GM19043 (cell line): ENCODE data around the gene ABCA4.

Experiments used
- ATAC-seq: cut with Tn5 transposase; IDR thresholded peaks from one replicate; pipeline ENCODE4 v1.9.1; 2021; ENCODE audit warnings: low read depth; ENCODE audit not compliant: unreplicated experiment

ABCA4 gene

DNA sequence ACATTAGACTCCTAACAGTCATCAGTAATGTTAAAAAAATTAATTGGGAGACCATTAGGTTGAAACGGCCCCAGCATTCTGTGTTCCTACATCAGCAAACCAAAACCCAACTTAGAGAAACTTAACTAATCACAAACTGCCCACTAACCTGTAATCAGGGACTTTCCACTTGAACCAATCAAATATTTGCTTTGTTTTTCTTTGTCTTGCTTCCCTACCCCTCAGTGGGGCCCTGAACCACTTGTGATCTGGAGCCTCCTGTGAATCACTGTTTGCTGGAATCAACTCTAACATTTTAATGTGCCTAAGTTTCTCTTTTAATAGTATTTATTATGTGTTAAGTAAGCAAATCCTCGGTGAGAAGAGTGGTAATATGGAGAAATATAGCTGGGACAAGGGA lies 64.0 kb downstream of the ABCA4 start:
- ATAC-seq: no peak

- no peak for ATAC-seq
Observed at GRCh38 chr1:94056171-94056570, 64.8 kb downstream of the ABCA4 start.

DNA sequence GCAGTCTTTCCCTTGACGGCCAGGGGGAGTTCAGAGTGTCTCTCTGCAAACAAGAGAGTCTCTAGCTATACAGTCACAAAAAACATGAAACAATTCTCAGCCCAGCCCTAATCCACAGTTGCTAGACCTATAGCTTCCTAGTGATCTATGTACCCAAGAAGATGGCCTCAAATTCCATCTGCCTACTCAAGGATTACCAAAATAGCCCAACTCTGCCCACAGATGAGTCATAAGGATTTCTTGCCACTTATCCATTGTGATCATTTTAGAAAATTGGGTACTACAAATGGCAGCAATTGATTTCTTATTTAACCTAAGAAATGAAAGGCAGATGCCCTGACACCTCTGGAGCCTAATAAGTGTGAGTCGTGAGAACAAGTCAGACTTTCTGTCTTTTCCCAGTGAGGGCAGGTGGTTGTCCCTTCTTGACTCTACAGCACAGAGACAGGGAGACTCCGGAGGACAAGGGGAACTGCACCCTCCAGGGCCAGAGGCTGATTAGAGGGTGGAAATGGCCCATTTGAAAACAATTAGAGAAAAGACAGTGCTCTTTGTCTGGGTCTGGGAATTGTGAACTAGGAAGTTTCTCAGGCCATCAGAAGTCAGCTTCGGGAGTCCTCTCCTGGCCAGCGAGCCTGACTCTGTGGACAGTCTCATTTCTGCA lies 65.4 kb downstream of the ABCA4 start:
- no peak for ATAC-seq

DNA sequence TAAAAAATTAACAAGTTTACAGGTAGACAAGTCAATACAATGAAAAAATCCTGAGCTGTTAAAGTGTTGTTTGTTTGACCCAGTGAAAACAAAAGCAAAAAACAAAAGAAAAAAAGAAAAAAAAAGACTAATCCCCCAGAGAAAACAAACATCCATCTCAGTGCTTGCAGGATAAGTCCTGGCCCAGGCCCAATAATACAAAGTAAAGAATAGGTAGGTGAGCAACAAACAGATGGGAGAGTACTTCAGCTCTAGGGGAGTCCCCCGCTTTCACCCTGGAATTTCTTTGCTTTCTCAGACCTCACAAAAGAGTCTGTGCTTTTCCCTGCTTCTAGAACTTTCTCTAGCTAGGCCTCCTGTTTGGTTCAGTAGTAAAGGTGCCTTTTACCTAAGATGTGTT lies 70.3 kb downstream of the ABCA4 start:
- ATAC-seq: no peak

- no peak for ATAC-seq
Observed at GRCh38 chr1:94050254-94050653, 70.7 kb downstream of the ABCA4 start.

GRCh38 chr1:94049791-94050190 lies 71.2 kb downstream of the ABCA4 start:
- no peak for ATAC-seq

GRCh38 chr1:94048413-94049164 lies 72.4 kb downstream of the ABCA4 start:
- ATAC-seq: no peak

DNA sequence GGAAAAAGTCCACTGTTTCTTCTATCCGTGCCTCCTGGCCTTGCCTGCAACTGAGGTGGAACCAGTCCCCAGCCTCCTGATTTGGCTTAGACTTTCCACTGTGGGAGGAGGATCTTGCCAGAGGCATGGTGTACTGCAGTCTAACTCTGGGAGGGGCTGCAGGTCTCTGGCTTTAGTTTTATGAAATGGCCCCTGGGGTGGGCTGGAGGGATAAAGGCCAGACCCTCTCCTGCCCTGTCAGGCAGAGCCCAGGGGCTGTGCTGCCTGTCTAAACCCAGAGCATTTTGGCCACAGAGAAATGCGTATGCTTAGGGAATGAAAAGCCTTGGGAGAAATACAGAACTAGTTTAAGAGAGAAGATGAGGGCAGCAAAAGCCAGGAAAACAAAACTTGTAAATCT lies 73.0 kb downstream of the ABCA4 start:
- ATAC-seq: no peak

- peak; percentile 63 for ATAC-seq
Observed at GRCh38 chr1:94045465-94046056, 75.4 kb downstream of the ABCA4 start.

DNA sequence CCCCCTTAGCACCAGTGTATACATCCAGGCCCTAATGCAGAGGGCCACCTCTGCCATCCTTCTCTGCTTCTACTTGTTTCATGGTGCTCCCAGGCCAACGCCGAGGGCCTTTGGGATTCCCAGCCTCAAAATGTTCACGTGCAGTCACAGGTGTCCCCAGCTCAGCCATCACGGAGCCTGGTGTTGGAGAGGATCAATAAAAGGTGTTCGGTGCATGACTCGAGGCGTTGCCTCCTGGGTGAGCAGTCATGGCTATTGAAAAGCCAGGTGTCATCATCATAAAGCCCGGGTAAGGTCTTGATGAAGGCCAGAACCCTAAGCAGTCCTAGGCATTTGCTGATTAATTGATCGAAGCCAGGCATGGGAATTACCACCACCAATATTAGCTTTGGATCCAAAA lies 76.1 kb downstream of the ABCA4 start:
- ATAC-seq: no peak

- no peak for ATAC-seq
Observed at GRCh38 chr1:94044290-94044790, 76.6 kb downstream of the ABCA4 start.

DNA sequence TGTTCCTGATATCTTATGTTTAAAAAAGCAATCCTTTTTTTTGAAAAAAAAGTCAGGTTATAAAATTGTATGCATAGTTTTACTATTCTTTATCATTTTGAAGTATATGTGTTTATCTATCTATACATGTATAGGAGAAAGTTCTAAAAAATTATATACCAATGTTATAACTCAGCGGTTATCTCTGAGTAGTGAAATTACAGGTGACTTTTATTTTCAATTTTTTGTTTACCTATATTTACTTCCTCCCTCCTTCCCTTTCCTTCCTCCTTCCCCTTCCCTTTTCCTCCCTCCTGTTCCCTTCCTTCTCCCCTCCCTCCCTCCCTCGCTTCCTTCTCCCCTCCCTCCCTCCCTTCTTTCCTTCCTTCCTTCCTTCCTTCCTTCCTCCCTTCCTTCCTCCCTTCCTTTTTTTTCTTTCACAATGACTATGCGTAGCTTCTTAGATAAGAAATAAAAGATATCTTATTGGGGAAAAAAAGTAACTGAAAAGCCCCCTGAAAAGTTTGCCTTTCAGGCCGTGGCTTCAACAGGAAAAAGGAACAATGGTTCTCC lies 77.1 kb downstream of the ABCA4 start:
- ATAC-seq: no peak

DNA sequence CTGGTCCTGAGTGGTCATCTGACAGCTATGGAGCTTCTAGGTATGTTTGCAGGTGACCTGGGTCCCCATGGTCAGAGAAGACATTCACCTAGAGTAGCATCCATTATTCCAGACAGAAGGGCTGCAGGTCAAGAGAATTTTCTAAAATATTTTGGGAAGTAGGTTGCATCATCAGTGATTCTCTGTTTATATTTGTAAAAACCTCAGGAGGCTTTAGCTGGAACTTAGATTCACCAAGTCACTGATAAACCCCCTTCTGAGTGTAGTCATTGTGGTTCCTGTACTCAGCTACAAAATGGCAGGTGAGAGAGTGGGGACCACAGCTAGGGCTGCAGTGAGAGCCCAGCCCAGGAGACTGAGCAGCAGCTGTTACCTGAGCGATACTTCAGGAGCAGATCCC lies 78.6 kb downstream of the ABCA4 start:
- no peak for ATAC-seq

DNA sequence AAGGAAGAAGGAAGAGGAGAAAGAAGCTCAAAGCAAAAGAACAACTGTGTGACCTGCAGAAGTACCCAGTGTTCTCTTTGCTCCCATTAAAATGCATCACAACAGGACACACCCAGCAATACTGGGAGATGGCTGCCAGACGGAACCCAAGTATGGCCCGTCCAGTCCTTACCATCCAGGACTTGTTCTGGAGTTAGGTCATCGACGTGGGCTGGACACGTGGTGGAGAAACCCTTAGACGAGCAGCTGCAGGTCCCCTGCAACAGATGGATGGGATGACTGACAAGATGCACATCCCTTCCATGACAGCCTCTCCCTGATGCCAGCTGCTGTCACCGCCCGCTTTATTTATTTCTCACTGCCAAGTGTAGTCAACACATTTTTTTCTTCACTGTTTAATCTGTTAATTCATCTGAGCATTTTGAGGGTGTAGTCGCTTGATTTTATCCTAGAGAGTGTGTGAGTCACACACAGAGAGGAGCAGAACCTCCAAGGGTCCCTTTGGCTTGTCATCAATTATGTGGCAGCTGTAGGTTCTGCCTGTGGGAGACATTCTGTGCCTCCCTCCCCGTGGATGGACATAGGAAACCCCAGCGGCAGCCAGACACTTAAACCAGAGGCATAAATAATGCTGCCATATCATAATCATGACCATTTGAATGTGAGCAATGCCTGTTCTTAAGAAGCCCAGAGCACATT lies 80.9 kb downstream of the ABCA4 start:
- no peak for ATAC-seq

DNA sequence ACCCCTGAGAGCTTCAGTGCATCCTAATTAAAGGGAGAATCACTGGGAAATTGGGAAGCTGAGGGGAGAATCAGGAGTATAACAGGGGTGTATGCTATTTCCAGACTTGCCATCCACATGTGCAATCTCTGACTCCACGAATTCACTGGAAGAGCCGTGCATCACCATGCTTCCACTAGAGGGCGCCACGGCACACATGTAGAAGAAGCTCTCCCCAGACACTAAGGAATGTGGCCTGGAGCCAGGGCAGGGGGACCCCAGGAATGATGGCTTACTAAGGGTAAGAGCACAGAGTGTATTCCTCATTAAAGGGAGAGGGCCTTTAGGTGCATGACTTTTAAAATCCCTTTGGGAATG lies 81.5 kb downstream of the ABCA4 start:
- ATAC-seq: no peak

GRCh38 chr1:94038511-94038910 lies 82.4 kb downstream of the ABCA4 start:
- ATAC-seq: no peak

DNA sequence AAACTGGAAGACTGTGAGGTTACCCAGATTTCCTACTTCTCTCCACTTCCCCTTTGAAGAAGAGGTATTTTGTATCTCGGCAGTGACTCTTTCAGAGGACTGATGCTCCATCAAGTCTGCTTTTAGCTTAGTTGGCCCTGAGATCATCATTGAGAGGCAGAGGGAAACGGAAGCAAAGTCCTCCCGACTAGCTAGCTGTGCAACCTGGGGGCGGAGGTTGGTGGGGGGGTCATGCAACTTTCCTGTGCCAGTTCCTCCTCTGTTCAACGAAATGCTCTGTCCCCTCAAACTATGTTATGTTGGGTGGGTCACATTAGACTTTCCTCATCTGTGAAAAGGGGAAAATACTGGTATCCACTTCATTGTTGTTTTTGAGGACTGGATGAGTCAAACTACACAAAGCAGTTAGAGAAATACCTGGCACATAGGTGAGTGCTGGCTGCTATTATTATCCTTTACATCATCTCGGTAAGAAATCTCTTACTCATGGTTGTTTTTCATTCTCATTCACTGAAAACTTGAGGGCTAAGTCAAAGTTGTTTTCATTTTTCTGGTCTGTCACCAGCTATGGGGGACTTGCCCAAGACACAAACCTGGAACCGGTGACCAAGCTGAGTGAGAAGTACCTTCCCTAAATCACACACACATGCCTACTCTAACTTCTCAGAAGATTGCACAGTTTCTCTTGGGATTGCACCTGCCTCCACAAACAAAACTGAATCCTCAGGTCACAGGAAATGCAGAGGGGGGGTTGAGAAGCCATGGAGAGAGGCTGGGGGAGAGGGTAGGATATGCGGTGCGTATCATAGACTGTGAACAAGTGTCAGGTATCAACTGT lies 83.3 kb downstream of the ABCA4 start:
- ATAC-seq: no peak

- ATAC-seq: no peak
Observed at GRCh38 chr1:94036730-94037129, 84.2 kb downstream of the ABCA4 start.

DNA sequence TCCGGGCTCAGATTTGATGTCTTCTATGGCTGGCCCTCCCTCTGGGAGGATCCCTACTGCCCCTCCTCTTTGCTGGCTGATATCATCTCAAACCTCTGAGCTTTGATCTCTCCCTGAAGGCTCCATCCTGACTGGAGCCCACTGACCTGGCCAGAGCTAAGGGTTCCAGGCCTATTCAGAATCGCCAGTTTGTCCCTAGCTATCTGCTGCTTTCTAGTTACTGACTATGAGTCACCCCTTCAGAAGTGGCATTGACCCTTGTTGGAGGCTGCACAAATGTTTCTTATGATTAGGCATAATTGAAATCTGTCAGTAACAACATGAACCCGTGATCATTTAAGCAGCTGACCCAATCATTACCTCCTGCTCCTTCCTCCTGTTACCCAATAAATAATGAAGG lies 87.1 kb downstream of the ABCA4 start:
- ATAC-seq: no peak

DNA sequence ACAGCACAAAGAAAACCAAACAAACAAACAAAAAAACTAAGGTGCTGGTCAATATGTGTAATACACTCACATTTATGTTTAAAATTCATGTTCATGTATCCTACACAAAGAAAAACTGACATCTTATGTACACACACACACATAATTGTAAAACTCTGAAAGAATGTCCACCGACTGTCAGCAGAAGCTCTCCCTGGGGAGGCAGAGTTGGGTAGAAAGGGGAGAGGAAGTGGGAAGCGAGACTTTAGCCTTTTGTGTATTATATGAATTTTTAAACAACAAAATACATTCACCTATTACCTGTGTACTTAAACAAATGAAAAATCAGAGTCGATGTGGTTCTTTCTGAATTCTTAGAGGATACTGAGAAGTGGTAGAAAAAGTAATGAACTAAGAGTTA lies 88.3 kb downstream of the ABCA4 start:
- ATAC-seq: no peak
